Loucy (cell line): ENCODE results near the gene ACAP2.

Experiments
- H2AFZ ChIP-seq: fragments of 200-600 bp; sonication (generic); 2 replicates; pipeline ENCODE4 v1.6.0; 2016; ENCODE audit warnings: antibody characterized with exemption, mild to moderate bottlenecking, low read length, moderate library complexity
- H3F3A ChIP-seq: fragments of 200-600 bp; 2 replicates; pipeline ENCODE4 v1.6.0; 2016; ENCODE audit warnings: antibody characterized with exemption, low read depth, mild to moderate bottlenecking
- H3K27me3 ChIP-seq: fragments of 200-600 bp; sonication (generic); 2 replicates; pipeline ENCODE4 v1.6.1; 2014; ENCODE audit warnings: low read length, mild to moderate bottlenecking; ENCODE audit not compliant: insufficient read depth, poor library complexity, severe bottlenecking
- H3K36me3 ChIP-seq: fragments of 200-600 bp; sonication (generic); 2 replicates; pipeline ENCODE4 v1.6.1; 2016; ENCODE audit warnings: low read length; ENCODE audit not compliant: insufficient read depth
- H3K4me1 ChIP-seq: fragments of 200-600 bp; sonication (generic); 2 replicates; pipeline ENCODE4 v1.5.1; 2014; ENCODE audit warnings: low read length, mild to moderate bottlenecking; ENCODE audit not compliant: insufficient read depth, poor library complexity, severe bottlenecking
- H3K4me2 ChIP-seq: fragments of 200-600 bp; sonication (generic); 2 replicates; pipeline ENCODE4 v1.6.0; 2014; ENCODE audit warnings: antibody characterized with exemption, low read length, low read depth, mild to moderate bottlenecking; ENCODE audit not compliant: poor library complexity, severe bottlenecking
- H3K4me3 ChIP-seq: fragments of 200-600 bp; sonication (generic); 2 replicates; pipeline ENCODE4 v1.5.1; 2014; ENCODE audit warnings: low read length, mild to moderate bottlenecking, mixed read lengths; ENCODE audit not compliant: poor library complexity, severe bottlenecking
- H3K79me2 ChIP-seq: fragments of 200-600 bp; sonication (generic); 2 replicates; pipeline ENCODE4 v1.6.1; 2014; ENCODE audit warnings: low read length; ENCODE audit not compliant: insufficient read depth
- H3K9ac ChIP-seq: fragments of 200-600 bp; sonication (generic); 2 replicates; pipeline ENCODE4 v1.6.0; 2014; ENCODE audit warnings: mild to moderate bottlenecking, low read depth, low read length, moderate library complexity; ENCODE audit not compliant: poor library complexity, severe bottlenecking
- H3K9me2 ChIP-seq: fragments of 200-600 bp; sonication (generic); replicated peaks from 2 replicates; pipeline ENCODE4 v1.6.1; 2016; ENCODE audit warnings: low read depth, low read length, mixed read lengths
- H3K9me3 ChIP-seq: fragments of 200-600 bp; sonication (generic); 2 replicates; pipeline ENCODE4 v1.6.1; 2014; ENCODE audit warnings: mild to moderate bottlenecking, antibody characterized with exemption, low read length, low read depth; ENCODE audit not compliant: insufficient read depth
- H4K20me1 ChIP-seq: fragments of 200-600 bp; sonication (generic); 2 replicates; pipeline ENCODE4 v1.6.0; 2014; ENCODE audit warnings: antibody characterized with exemption, low read length, mild to moderate bottlenecking; ENCODE audit not compliant: insufficient read depth, poor library complexity, severe bottlenecking
- CTCF ChIP-seq: fragments of 200-600 bp; sonication (generic); conservative IDR thresholded peaks from 2 replicates; pipeline ENCODE4 v1.5.1; 2014; ENCODE audit warnings: mild to moderate bottlenecking, antibody characterized with exemption, low read length
- EZH2phosphoT487 ChIP-seq: fragments of 200-600 bp; IDR thresholded peaks from 2 replicates; pipeline ENCODE4 v1.6.1; 2018; ENCODE audit warnings: antibody characterized with exemption, mild to moderate bottlenecking, moderate library complexity, borderline replicate concordance

The ACAP2 gene

GRCh38 chr3:195458316-195458717, 15.5 kb upstream of the ACAP2 start:
- Histone ChIP-seq H3K4me2 (peak overlapping the region; percentile 35), H3K36me3 (no peaks in the 10 kb centered on the region), H3F3A (no peaks in the 10 kb centered on the region), H3K9ac (no peak overlapping the region), H3K4me1 (peaks cover 7% of the 10 kb centered on the region), H3K9me3 (no peaks in the 10 kb centered on the region), H3K9me2 (no peaks in the 10 kb centered on the region), H3K79me2 (no peaks in the 10 kb centered on the region), H2AFZ (peak overlapping the region; percentile 89), H4K20me1 (no peaks in the 10 kb centered on the region), H3K27me3 (no peaks in the 10 kb centered on the region), H3K4me3 (peak overlapping the region; percentile 6)
- TF ChIP-seq CTCF (no peak), EZH2phosphoT487 (no peak)

- H3F3A ChIP-seq, result no peaks in the 10 kb centered on the region
- H2AFZ ChIP-seq, result no peak overlapping the region
- H3K9ac ChIP-seq, result no peak overlapping the region
- peaks cover 7% of the 10 kb centered on the region for H3K4me1 ChIP-seq
- TF ChIP-seq CTCF, result no peak
- TF ChIP-seq EZH2phosphoT487, result no peak
- no peaks in the 10 kb centered on the region for H3K36me3 ChIP-seq
- H3K4me3 ChIP-seq, result no peak overlapping the region
- no peaks in the 10 kb centered on the region for H3K79me2 ChIP-seq
- no peaks in the 10 kb centered on the region for H3K9me3 ChIP-seq
- no peaks in the 10 kb centered on the region for H3K27me3 ChIP-seq
- no peaks in the 10 kb centered on the region for H3K9me2 ChIP-seq
- H4K20me1 ChIP-seq, result no peaks in the 10 kb centered on the region
- no peak overlapping the region for H3K4me2 ChIP-seq
These were observed 13.0 kb upstream of the ACAP2 start for GRCh38 chr3:195455789-195456188.

- Histone ChIP-seq H2AFZ (no peak overlapping the region), H3K9me3 (no peaks in the 10 kb centered on the region), H3K9me2 (no peaks in the 10 kb centered on the region), H3K36me3 (no peaks in the 10 kb centered on the region), H3K27me3 (no peaks in the 10 kb centered on the region), H4K20me1 (no peaks in the 10 kb centered on the region), H3K4me2 (no peak overlapping the region), H3K79me2 (no peaks in the 10 kb centered on the region), H3K4me3 (no peak overlapping the region), H3K9ac (no peak overlapping the region), H3F3A (no peaks in the 10 kb centered on the region), H3K4me1 (peaks cover 1% of the 10 kb centered on the region)
- TF ChIP-seq EZH2phosphoT487 (no peak), CTCF (no peak)
These were observed 10.4 kb upstream of the ACAP2 start for GRCh38 chr3:195453236-195453635.
